HepG2 (cell line): ENCODE data around the gene CD9. TPM values are rescaled to one million over a fixed set of nuclear protein-coding genes. Genes with fewer than 3 reads are reported as not detected.
A peak's percentile ranks its signal among the peaks of the same experiment; 100 is the strongest.

ENCODE experiments used
- FOXA1 ChIP-seq, 2 experiments: fragments of 450-650 bp in 1 of 2; sonication (generic) in 1 of 2; formaldehyde crosslinking in 1 of 2; IDR thresholded peaks; 2 replicates each; pipeline versions ENCODE4 v1.4.0 to v1.6.1; 2016 to 2020; ENCODE audit warnings: missing genetic modification reagents in 1 of 2
- GATAD2A ChIP-seq: IDR thresholded peaks from 2 replicates; pipeline ENCODE4 v1.6.1; 2016
- KDM3A ChIP-seq: IDR thresholded peaks from 2 replicates; pipeline ENCODE4 v1.6.1; 2018; ENCODE audit warnings: low read depth, missing compliant biosample characterization
- MAFK ChIP-seq, 2 experiments: IDR thresholded peaks in 1 of 2; conservative IDR thresholded peaks in 1 of 2; 2 replicates each; pipeline ENCODE4 v1.6.1; 2011; ENCODE audit warnings: improper control_type of control experiment in 2 of 2, low read length in 2 of 2
- MEIS1 ChIP-seq: sonication (generic); formaldehyde crosslinking; IDR thresholded peaks from 2 replicates; pipeline ENCODE4 v1.9.0; 2021; ENCODE audit warnings: mild to moderate bottlenecking, missing genetic modification reagents, moderate library complexity, borderline replicate concordance
- MYC ChIP-seq: sonication (generic); formaldehyde crosslinking; IDR thresholded peaks from 2 replicates; pipeline ENCODE4 v1.9.0; 2021; ENCODE audit warnings: missing genetic modification reagents, borderline replicate concordance
- NKX3-1 ChIP-seq: sonication (generic); formaldehyde crosslinking; IDR thresholded peaks from 2 replicates; pipeline ENCODE4 v1.5.0; 2020; ENCODE audit warnings: missing genetic modification reagents
- POLR2AphosphoS5 ChIP-seq: IDR thresholded peaks from 2 replicates; pipeline ENCODE4 v1.6.1; 2012; ENCODE audit warnings: low read depth, low read length
- SMAD1 ChIP-seq: sonication (generic); formaldehyde crosslinking; IDR thresholded peaks from 2 replicates; pipeline ENCODE4 v1.4.0; 2020; ENCODE audit warnings: missing genetic modification reagents, low read depth, mild to moderate bottlenecking, borderline replicate concordance
- ZBTB1 ChIP-seq: sonication (generic); formaldehyde crosslinking; IDR thresholded peaks from 2 replicates; pipeline ENCODE4 v1.4.0; 2020; ENCODE audit warnings: missing genetic modification reagents, borderline replicate concordance
- ZBTB14 ChIP-seq: sonication (generic); formaldehyde crosslinking; IDR thresholded peaks from 2 replicates; pipeline ENCODE4 v1.4.0; 2020; ENCODE audit warnings: missing genetic modification reagents
- ZBTB2 ChIP-seq: sonication (generic); formaldehyde crosslinking; IDR thresholded peaks from 2 replicates; pipeline ENCODE4 v1.8.0; 2022; ENCODE audit warnings: low read depth, missing genetic modification reagents
- ZFP36 ChIP-seq: fragments of 150-350 bp; IDR thresholded peaks from 2 replicates; pipeline ENCODE4 v1.6.1; 2018; ENCODE audit warnings: borderline replicate concordance, low read length, low read depth; ENCODE audit not compliant: partially characterized antibody
- ZFP36L2 ChIP-seq: sonication (generic); formaldehyde crosslinking; IDR thresholded peaks from 2 replicates; pipeline ENCODE4 v1.4.0; 2020; ENCODE audit warnings: missing genetic modification reagents
- ZHX1 ChIP-seq: sonication (generic); formaldehyde crosslinking; IDR thresholded peaks from 2 replicates; pipeline ENCODE4 v1.8.1; 2022; ENCODE audit warnings: low read depth, mild to moderate bottlenecking, missing genetic modification reagents
- ZMAT3 ChIP-seq: sonication (generic); formaldehyde crosslinking; conservative IDR thresholded peaks from 2 replicates; pipeline ENCODE4 v1.7.0; 2021; ENCODE audit warnings: missing genetic modification reagents
- ZNF138 ChIP-seq: sonication (generic); formaldehyde crosslinking; IDR thresholded peaks from 2 replicates; pipeline ENCODE4 v1.5.0; 2020; ENCODE audit warnings: mild to moderate bottlenecking, low read depth, missing genetic modification reagents
- ZNF224 ChIP-seq: sonication (generic); formaldehyde crosslinking; IDR thresholded peaks from 2 replicates; pipeline ENCODE4 v1.5.0; 2020; ENCODE audit warnings: mild to moderate bottlenecking, missing genetic modification reagents
- ZNF337 ChIP-seq: sonication (generic); formaldehyde crosslinking; IDR thresholded peaks from 2 replicates; pipeline ENCODE4 v1.5.1; 2020; ENCODE audit warnings: missing genetic modification reagents, low read depth, mild to moderate bottlenecking, borderline replicate concordance
- ZNF431 ChIP-seq: sonication (generic); formaldehyde crosslinking; IDR thresholded peaks from 2 replicates; pipeline ENCODE4 v1.9.0; 2022; ENCODE audit warnings: missing genetic modification reagents, low read depth, mild to moderate bottlenecking, borderline replicate concordance
- ZNF510 ChIP-seq: sonication (generic); formaldehyde crosslinking; IDR thresholded peaks from 2 replicates; pipeline ENCODE4 v1.4.0; 2020; ENCODE audit warnings: low read depth, mild to moderate bottlenecking, missing genetic modification reagents
- ZNF530 ChIP-seq: sonication (generic); formaldehyde crosslinking; IDR thresholded peaks from 2 replicates; pipeline ENCODE4 v1.5.0; 2020; ENCODE audit warnings: low read depth, mild to moderate bottlenecking, missing genetic modification reagents
- ZNF557 ChIP-seq: sonication (generic); formaldehyde crosslinking; IDR thresholded peaks from 2 replicates; pipeline ENCODE4 v1.4.0; 2020; ENCODE audit warnings: missing genetic modification reagents
- ZNF577 ChIP-seq: sonication (generic); formaldehyde crosslinking; IDR thresholded peaks from 2 replicates; pipeline ENCODE4 v1.4.0; 2020; ENCODE audit warnings: mild to moderate bottlenecking, low read depth, missing genetic modification reagents, borderline replicate concordance
- ZNF879 ChIP-seq: sonication (generic); formaldehyde crosslinking; IDR thresholded peaks from 2 replicates; pipeline ENCODE4 v1.8.1; 2023; ENCODE audit warnings: missing genetic modification reagents
- polyA plus RNA-seq, 8 experiments: library from polyadenylated mRNA; depleted of rRNA in 3 of 8; stranded (reverse) in 7 of 8; unstranded in 1 of 8; fragments of >200 nt; fragmentation: Illumina TruSeq in 4 of 8; extraction: Trizol in 4 of 8; gene quantifications; 2 replicates each; pipeline versions ENCODE4 v1.2.1 to v1.2.3, GENCODE V29; 2011 to 2016; ENCODE audit warnings: low read depth in 4 of 8, missing spikeins in 1 of 8, mixed read lengths in 1 of 8; ENCODE audit not compliant: insufficient read depth in 1 of 8
- total RNA-seq, 5 experiments: library from RNA; depleted of rRNA; stranded (reverse); fragments of >200 nt; fragmentation: Illumina TruSeq; extraction: Trizol; gene quantifications; 2 replicates each; pipeline ENCODE4 v1.2.3, GENCODE V29; 2016; ENCODE audit warnings: low read depth in 1 of 5
- TF ChIP-seq, protein P1 (sequence below): sonication (generic); formaldehyde crosslinking; IDR thresholded peaks from 2 replicates; pipeline ENCODE4 v1.4.0; 2020; ENCODE audit warnings: mild to moderate bottlenecking, missing genetic modification reagents

The CD9 gene
- total and polyA plus RNA-seq, 2 of the 13 experiments (the other 11 are each of a cell fraction or from before 2014, with no cell fraction given) = 5.8 to 38.3 TPM

DNA sequence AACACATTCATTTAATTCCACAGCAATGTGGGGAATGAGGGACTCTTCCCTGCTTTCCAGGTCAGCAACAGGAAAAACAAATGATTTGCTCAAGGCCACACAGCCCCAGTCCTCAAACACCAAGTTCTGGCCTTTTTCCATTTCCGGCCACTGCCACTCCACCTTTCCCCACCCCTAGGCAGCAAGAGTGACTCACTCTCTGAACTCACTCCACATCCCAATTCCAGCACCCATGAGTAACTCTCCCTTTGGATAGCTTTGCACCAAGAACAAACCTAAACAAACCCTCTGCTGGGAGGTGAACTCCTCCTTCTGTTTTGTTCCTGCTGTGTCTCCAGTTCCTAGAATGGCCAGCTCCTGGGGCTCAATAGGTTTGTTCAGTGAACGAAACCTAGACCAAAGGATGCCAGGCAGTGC lies 79.9 kb downstream of the CD9 start (continued):
- TF ChIP-seq MYC (CRISPR knock-in tag) = no peak
- TF ChIP-seq ZNF138 (CRISPR knock-in tag) = no peak
- TF ChIP-seq, protein P1, sequence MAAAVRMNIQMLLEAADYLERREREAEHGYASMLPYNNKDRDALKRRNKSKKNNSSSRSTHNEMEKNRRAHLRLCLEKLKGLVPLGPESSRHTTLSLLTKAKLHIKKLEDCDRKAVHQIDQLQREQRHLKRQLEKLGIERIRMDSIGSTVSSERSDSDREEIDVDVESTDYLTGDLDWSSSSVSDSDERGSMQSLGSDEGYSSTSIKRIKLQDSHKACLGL (CRISPR knock-in tag) = no peak
- no peak for TF ChIP-seq ZFP36
- no peak for TF ChIP-seq ZNF879 (CRISPR knock-in tag)
- TF ChIP-seq NKX3-1 (CRISPR knock-in tag) = no peak
- TF ChIP-seq ZBTB1 (CRISPR knock-in tag) = no peak
- TF ChIP-seq MAFK (conservative IDR thresholded peaks at IDR 0.05 in 1 of 2, IDR thresholded peaks at IDR 0.05 in 1 of 2; ENCODE audit: low read length in 2 of 2) = no peak
- no peak for TF ChIP-seq ZNF577 (CRISPR knock-in tag)
- TF ChIP-seq ZNF557 = no peak
- TF ChIP-seq ZNF224 = no peak
- no peak for TF ChIP-seq ZNF337 (CRISPR knock-in tag)
- no peak; the same call in 1 of the 2 replicates for TF ChIP-seq POLR2AphosphoS5
- no peak for TF ChIP-seq MEIS1 (CRISPR knock-in tag)
- TF ChIP-seq ZNF510 (CRISPR knock-in tag) = no peak
- TF ChIP-seq FOXA1 (IDR thresholded peaks at IDR 0.05) = no peak
- no peak for TF ChIP-seq FOXA1 (CRISPR knock-in tag; IDR thresholded peaks at IDR 0.05)
- no peak for TF ChIP-seq ZMAT3 (CRISPR knock-in tag)
- peak; percentile 28; the same call in 1 of the 2 replicates for TF ChIP-seq KDM3A (CRISPR knock-in tag)
- peak; percentile 84 for TF ChIP-seq GATAD2A
- TF ChIP-seq ZBTB14 = no peak
- no peak for TF ChIP-seq ZBTB2
- TF ChIP-seq ZFP36L2 (CRISPR knock-in tag) = no peak
- 0 out of 2 replicates have a peak, but pooled peaks have one; percentile 5 for TF ChIP-seq ZNF431
- no peak for TF ChIP-seq ZHX1 (CRISPR knock-in tag)
- TF ChIP-seq ZNF530 (CRISPR knock-in tag) = no peak
- TF ChIP-seq SMAD1 = no peak
